ENCODE data around the gene EDC4. TPM values are rescaled to one million over a fixed set of nuclear protein-coding genes. Genes with fewer than 3 reads are reported as not detected.

The EDC4 gene, protein sequence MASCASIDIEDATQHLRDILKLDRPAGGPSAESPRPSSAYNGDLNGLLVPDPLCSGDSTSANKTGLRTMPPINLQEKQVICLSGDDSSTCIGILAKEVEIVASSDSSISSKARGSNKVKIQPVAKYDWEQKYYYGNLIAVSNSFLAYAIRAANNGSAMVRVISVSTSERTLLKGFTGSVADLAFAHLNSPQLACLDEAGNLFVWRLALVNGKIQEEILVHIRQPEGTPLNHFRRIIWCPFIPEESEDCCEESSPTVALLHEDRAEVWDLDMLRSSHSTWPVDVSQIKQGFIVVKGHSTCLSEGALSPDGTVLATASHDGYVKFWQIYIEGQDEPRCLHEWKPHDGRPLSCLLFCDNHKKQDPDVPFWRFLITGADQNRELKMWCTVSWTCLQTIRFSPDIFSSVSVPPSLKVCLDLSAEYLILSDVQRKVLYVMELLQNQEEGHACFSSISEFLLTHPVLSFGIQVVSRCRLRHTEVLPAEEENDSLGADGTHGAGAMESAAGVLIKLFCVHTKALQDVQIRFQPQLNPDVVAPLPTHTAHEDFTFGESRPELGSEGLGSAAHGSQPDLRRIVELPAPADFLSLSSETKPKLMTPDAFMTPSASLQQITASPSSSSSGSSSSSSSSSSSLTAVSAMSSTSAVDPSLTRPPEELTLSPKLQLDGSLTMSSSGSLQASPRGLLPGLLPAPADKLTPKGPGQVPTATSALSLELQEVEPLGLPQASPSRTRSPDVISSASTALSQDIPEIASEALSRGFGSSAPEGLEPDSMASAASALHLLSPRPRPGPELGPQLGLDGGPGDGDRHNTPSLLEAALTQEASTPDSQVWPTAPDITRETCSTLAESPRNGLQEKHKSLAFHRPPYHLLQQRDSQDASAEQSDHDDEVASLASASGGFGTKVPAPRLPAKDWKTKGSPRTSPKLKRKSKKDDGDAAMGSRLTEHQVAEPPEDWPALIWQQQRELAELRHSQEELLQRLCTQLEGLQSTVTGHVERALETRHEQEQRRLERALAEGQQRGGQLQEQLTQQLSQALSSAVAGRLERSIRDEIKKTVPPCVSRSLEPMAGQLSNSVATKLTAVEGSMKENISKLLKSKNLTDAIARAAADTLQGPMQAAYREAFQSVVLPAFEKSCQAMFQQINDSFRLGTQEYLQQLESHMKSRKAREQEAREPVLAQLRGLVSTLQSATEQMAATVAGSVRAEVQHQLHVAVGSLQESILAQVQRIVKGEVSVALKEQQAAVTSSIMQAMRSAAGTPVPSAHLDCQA (N-terminal part only)
- 27.2 and 28.3 TPM in 2 replicates for total RNA-seq

DNA sequence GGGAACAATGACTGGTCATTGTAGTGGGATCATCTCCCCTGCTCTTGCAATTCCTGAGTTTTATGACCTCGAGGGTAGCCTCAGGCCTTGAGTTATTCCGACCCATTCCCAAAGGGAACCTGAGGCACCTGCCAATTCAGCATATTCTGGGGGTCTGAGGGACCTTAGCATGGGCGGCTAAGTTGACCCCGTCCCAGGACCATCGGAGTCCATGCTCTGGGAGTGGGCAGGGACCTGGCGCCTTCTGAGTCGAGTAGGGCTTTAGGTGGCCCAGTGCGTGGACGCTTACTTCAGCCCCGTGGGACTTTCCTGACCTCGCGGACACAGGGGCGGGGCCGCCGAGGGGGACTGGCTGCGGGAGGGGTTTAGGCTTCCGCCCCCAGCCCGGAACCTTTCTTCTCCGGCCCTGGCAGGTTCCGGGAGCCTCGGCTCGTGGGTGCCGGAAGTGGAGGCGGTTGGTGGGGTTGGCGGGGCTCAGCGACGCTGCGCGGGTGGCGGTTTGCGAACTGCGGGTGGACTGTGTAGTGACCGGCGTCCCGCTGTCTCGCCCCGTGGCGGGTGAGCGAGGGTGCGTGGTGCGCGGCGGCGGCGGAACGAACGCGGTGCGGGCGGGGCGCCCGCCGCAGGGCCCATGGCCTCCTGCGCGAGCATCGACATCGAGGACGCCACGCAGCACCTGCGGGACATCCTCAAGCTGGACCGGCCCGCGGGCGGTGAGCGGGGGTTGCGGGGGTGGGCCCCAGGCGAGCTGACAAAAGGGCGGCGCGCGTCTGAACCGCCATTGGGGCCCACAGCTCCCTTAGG, at the start of gene EDC4:
Gene EDC4, plus strand, starts transcription at position 422 of the 804 bp plus-strand sequence. Its CDS starts 210 bp downstream, at position 632.

DNA sequence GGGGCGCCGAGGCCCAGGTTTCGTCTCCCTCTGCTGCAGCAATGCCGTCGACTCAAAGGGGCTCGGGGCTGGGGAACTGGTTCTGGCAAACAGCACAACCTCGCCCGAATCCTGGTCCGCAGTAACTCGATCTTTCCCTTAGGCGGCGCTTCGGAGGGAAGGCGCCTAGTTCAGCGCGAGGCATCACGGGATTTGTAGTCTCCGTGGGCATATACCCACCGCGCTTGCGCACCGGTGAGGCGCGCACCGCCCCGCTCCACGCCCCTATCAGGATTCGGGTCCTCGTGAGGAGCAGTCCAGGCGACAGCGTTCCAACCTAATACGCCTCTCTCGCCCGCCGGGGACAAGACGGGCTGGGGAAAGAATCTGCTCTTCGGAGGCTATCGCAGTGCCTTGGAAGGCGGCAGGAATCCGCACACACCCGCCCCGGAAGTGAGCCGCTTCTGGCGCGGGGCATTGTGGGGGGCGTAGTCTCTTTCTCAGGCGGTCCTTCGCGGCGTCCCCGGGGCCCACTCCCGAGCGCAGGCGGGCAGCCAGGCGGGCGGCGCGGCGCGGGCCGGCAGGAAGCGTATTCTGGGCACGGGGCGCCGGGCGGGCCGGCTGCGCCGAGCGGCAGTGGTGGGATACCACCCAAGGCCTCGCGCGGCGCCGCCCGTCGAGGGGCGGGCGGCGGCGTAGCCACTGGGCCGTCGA, 30.9 kb upstream of the EDC4 start, which contains the start of gene THAP11:
Gene THAP11, plus strand, starts transcription at position 505 of the 693 bp plus-strand sequence. CDS start 235 bp downstream, outside the sequence.

DNA sequence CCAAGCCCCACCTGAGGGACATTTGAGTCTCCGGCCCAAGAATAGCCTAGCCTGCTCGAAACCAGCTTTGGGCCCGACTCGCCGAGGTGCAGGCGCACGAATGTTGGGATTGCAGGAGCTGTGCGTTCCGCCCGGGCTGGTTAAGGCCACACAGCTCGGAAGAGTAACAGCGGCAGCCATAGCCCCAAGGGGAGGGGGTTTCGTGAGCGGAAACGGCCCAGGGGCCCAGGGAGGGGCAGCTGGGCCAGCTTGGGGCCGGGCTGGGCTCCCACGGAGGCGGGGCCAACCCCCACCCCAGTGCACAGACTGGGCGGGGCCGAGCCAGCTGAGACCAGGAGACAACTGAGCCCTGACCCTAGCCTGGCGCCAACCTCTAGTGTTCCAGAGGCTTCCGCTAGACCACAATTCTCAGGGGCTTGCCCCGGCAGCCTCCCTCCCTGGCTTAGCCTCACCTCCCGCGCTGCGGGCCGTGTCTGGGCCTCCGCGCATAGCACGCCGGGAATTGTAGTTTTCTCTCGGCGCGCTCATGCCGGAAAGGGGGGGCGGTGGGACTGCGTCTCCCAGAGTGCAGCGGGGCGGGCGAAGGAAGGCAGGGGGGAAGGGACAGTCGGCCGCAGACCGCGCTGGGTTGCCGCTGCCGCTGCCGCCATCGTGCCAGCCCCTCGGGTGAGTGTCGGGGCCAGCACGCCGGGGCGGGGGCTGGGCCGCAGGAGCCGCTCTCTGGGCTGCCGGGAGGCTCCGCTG, 26.4 kb upstream of the EDC4 start, which contains the start of gene NUTF2:
Gene NUTF2, plus strand, starts transcription at position 614 of the 744 bp plus-strand sequence. CDS start 18,198 bp downstream, outside the sequence.

DNA sequence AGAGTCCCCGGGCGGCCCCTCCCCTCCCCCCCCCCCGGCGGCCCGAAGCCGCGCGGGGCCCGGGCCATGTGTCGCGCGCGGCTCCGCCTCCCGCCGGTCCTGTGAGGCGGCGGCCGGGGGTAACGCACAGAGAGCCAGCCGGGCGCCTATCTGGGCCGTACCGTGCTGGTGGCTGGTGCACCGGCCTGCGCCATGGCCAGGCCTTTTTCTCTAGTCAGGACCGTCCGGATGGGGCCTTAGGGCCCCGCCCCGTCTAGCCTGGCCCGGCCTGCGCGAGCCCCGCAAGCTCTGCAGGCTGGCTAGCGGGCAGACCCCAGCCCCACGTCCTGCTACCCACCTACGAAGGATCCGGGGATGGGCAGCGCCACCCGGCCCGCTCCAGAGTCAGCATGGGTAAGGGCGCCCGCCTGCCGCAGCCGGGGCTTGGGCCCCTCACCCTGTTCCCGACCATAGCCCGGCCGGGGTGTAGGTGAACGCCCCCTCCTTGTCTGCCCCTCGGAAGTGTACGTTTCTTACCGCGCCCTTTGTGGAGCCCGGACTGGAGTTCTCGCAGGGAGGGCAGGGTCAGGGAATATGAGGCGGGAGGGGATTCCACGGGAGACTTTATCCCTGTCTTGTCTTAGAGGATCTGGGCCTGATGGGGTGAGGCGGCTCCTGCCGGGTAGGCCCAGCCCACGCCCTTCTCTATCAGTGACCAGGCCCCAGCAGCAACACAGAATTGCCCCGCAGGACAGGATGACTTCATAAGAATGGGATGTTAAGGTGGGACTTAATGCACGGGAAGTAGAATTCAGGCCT, 25.6 kb upstream of the EDC4 start, which contains the start of gene CENPT:
Gene CENPT, minus strand, starts transcription at position 630 of the 798 bp plus-strand sequence. CDS start 13,834 bp downstream, outside the sequence.

DNA sequence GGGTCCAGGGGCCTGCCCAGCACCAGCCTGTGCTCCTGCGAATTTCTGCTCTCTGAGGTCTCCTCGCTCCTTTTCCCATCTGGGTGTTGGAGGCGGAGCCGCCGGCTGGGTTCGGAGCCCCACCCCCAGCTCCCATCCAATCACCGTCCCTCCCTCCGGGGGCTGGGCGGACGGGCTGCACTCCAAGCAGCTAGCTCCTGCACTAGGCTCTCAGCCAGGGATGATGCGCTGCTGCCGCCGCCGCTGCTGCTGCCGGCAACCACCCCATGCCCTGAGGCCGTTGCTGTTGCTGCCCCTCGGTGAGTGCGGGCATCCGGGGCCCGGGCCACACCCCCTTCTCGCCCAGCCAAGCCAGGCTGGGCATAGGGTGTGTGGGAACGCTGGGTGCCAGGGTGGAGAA, 11.8 kb downstream of the EDC4 start, which contains the start of gene NRN1L:
Gene NRN1L, plus strand, starts transcription at position 202 of the 400 bp plus-strand sequence. Its CDS starts 19 bp downstream, at position 221.

DNA sequence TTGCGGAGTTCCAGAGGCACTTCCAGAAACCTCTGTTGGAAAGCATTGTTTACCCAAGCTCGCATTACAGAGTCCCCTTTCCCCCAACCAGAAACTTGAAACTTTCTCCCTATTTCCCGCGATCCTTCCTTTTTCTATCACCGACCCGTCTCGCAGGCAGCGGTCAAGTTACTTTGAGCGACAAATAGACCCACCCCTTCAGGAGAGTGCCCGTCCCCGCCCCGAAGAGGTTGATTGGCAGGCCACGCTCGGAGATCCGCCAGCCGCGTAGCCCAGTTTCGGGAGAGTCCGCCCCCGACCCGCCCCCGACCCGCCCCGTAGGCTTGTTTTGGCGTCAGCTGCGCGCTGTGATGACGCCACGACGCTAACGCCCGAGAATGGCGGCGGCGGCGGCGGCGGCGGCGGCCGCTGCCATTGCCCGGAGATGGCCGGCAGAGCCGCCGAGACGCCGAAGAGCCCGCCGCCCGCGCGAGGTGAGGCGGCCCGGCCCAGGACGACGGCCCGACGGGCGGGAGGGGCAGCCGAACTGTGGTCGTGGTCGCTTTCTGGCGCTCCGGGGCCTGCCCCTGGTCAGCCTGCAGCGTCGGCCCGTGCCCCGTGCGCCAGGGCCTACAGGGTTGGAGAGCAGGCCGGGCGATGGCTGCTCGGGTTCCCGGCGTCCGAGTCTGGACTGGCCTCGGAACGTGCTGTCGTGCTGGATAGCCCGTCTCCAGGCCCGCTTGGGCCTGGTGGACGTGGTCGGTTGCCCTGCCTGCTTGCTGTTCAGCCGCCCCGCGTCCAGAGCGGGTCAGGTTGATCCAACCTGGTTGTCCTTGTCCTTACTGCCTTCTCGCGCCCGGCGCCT, 20.3 kb downstream of the EDC4 start, which contains the start of gene PSKH1:
Gene PSKH1, plus strand, starts transcription at position 356 of the 844 bp plus-strand sequence. CDS start 15,496 bp downstream, outside the sequence.

Other genes starting within 250 kb of the EDC4 start
- 0.90 and 1.5 TPM in 2 replicates for gene CARMIL2, start 227.9 kb upstream of the EDC4 start, total RNA-seq
- gene ACD, start 212.8 kb upstream of the EDC4 start, total RNA-seq: 13.0 and 25.4 TPM in 2 replicates
- 0.90 TPM in 1 of 2 replicates, not detected in the other for gene PARD6A, start 212.1 kb upstream of the EDC4 start, total RNA-seq
- 12.8 and 14.4 TPM in 2 replicates for gene ENKD1, start 206.3 kb upstream of the EDC4 start, total RNA-seq
- 2.8 and 6.0 TPM in 2 replicates for gene C16orf86, start 206.2 kb upstream of the EDC4 start, total RNA-seq
- 7.9 and 15.2 TPM in 2 replicates for gene GFOD2, start 153.7 kb upstream of the EDC4 start, total RNA-seq
- 4.5 and 5.8 TPM in 2 replicates for gene RANBP10, start 66.5 kb upstream of the EDC4 start, total RNA-seq
- 0.54 and 0.97 TPM in 2 replicates for gene TSNAXIP1, start 66.2 kb upstream of the EDC4 start, total RNA-seq
- 15.4 and 22.6 TPM in 2 replicates for gene THAP11, start 30.7 kb upstream of the EDC4 start, total RNA-seq
- gene NUTF2, start 26.1 kb upstream of the EDC4 start, total RNA-seq: 96.6 and 177 TPM in 2 replicates
- 32.6 and 42.4 TPM in 2 replicates for gene CENPT, start 25.4 kb upstream of the EDC4 start, total RNA-seq
- gene NRN1L, start 11.8 kb downstream of the EDC4 start, total RNA-seq: not detected in 2 replicates
- gene PSKH1, start 20.2 kb downstream of the EDC4 start, total RNA-seq: 10.7 and 11.0 TPM in 2 replicates
- 0.18 and 0.81 TPM in 2 replicates for gene CTRL, start 58.8 kb downstream of the EDC4 start, total RNA-seq
- gene PSMB10, start 63.8 kb downstream of the EDC4 start, total RNA-seq: 40.4 and 57.8 TPM in 2 replicates
- 8.1 and 12.5 TPM in 2 replicates for gene LCAT, start 71.1 kb downstream of the EDC4 start, total RNA-seq
- gene SLC12A4, start 95.6 kb downstream of the EDC4 start, total RNA-seq: 46.4 and 58.3 TPM in 2 replicates
- not detected in 2 replicates for gene DPEP3, start 107.4 kb downstream of the EDC4 start, total RNA-seq
- gene DPEP2, start 126.4 kb downstream of the EDC4 start, total RNA-seq: not detected in 2 replicates
- gene DPEP2NB, start 142.9 kb downstream of the EDC4 start, total RNA-seq: not detected in 2 replicates
- gene DDX28, start 150.2 kb downstream of the EDC4 start, total RNA-seq: 3.2 and 6.3 TPM in 2 replicates
- 14.7 and 19.5 TPM in 2 replicates for gene DUS2, start 150.2 kb downstream of the EDC4 start, total RNA-seq
- gene NFATC3, start 212.3 kb downstream of the EDC4 start, total RNA-seq: 17.5 and 20.3 TPM in 2 replicates